Measurements from ENCODE around the gene BRINP1.

BRINP1 gene

DNA sequence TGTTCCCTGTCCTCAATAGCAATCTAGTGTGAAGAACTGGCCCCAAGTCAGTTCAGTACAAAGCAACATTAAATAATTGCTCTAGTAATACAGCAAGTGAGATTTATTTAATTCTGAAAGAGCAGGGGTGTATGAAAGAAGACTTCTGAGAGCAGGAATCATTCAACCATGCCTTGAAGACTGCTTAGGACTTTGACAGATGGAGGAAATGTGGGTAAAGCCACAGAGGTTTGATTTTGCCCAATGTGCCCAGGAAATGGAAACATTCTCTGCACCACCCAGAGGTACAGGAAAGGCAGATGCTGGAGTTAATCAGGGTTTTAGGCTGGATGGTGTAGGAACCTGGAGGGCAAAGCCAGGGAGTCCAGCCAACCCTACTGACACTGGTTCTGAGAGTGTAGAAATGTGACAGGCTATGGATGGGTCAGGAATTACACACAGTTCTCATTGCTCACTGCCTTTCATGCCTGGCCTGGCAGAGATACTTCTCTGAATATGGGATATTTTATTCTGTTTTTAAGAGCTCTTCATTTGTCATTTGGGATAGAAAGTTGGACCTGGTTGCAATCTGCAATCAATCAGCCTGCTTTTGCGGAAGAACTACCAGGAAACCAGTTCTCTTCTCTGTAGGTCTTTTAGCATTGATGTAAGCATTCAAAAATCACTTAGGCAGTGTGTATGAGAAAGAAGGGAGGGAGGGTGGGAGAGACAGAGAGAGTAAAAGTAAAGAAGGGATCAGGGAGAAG is 88.3 kb downstream of the BRINP1 start:
- no peak overlapping the region for H3K27ac ChIP-seq
- no peak for TF ChIP-seq CTCF (conservative IDR thresholded peaks at IDR 0.05)

GRCh38 chr9:119278171-119278570 is 91.1 kb downstream of the BRINP1 start:
- no peak overlapping the region for H3K27ac ChIP-seq
- TF ChIP-seq CTCF (conservative IDR thresholded peaks at IDR 0.05): no peak

GRCh38 chr9:119273984-119274665 is 95.1 kb downstream of the BRINP1 start:
- no peak for TF ChIP-seq CTCF (conservative IDR thresholded peaks at IDR 0.05)
- H3K27ac ChIP-seq: no peak overlapping the region

DNA sequence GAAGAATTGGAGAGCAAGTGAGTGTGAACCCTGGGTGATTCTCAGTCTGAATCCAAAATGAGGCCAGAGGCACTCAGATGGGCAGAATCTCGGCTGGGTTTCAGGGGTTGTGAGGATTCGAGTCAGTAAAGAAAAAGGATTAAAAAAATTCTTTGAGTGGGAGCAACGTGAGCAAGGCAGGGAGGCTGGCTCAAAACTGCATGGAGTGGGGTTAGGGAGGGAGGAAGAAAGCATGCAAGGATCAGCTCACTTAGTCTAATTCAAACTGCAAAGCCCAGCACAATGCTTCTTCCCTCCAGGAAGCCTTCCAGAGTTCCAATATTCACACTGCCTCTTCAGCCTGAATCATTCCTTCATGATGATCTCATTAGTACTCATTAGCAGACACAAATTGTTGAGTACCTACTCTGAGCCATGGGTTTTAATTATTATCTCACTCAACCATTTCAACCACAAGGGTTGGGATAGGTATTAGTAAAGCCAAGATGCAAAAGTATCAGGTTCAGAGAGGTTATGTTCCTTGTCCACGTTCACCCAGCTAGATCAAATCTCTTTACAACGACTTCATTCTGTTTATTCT is 95.8 kb downstream of the BRINP1 start:
- no peak for TF ChIP-seq CTCF (conservative IDR thresholded peaks at IDR 0.05)
- no peak overlapping the region; the same call in 1 of the 2 replicates for H3K27ac ChIP-seq

- H3K27ac ChIP-seq: peak overlapping the region; percentile 26; the same call in 1 of the 2 replicates
- TF ChIP-seq CTCF (conservative IDR thresholded peaks at IDR 0.05): no peak
These were observed 96.6 kb downstream of the BRINP1 start for GRCh38 chr9:119272500-119273211.

DNA sequence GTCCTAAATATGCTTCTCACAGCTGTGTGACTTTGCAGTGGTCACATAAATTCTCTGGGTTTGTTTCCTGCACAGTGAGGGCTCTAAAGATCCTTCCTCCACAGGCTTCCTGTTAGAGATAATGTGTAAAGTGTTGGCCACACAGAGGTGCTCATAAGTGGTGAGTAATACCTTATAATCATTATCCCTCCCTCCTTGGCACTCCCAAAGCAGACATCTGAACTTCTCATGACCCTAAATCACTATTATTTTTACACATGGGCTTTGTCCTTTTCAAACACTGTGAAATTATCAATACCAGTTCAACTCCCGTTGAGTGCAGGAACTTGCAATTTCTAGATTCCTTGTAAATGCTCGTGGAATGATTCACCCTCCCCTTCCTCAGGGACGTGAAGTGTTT is 100.2 kb downstream of the BRINP1 start:
- H3K27ac ChIP-seq: no peak overlapping the region
- no peak for TF ChIP-seq CTCF (conservative IDR thresholded peaks at IDR 0.05)

DNA sequence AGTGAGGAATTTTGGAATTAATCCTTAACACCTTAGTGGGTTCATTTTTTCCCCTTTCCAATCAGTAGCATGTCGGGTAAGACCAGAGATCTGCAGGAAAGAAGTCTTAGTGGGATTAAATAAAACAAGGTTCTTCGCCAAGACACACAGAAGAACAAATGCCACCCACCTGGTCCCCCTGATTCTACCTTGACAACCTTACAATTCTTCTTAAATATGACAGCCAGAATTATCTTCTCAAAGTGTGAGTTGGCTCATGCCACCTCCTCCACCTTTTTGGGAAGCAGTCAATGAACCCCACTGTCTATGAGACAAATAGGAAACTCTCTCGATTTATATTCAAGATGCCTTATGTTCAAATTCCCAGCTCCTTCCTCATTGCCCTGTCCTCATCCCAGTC is 105.1 kb downstream of the BRINP1 start:
- H3K27ac ChIP-seq: no peak overlapping the region
- TF ChIP-seq CTCF (conservative IDR thresholded peaks at IDR 0.05): no peak
